AG10803 (cell line): ENCODE results near the gene CREBZF.

Source experiments
- DNase-seq: peaks from one replicate; pipeline ENCODE4 v3.0.0; 2010; ENCODE audit warnings: low read depth
- H3K4me3 ChIP-seq: 2 replicates; pipeline ENCODE4 v1.5.1; 2011; ENCODE audit warnings: mild to moderate bottlenecking, low read length, control low read depth
- TF ChIP-seq, protein P1 (sequence below): conservative IDR thresholded peaks from 2 replicates; pipeline ENCODE4 v1.5.1; 2011; ENCODE audit warnings: mild to moderate bottlenecking, low read length, control low read depth, inconsistent platforms

CREBZF gene, protein sequence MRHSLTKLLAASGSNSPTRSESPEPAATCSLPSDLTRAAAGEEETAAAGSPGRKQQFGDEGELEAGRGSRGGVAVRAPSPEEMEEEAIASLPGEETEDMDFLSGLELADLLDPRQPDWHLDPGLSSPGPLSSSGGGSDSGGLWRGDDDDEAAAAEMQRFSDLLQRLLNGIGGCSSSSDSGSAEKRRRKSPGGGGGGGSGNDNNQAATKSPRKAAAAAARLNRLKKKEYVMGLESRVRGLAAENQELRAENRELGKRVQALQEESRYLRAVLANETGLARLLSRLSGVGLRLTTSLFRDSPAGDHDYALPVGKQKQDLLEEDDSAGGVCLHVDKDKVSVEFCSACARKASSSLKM

DNA sequence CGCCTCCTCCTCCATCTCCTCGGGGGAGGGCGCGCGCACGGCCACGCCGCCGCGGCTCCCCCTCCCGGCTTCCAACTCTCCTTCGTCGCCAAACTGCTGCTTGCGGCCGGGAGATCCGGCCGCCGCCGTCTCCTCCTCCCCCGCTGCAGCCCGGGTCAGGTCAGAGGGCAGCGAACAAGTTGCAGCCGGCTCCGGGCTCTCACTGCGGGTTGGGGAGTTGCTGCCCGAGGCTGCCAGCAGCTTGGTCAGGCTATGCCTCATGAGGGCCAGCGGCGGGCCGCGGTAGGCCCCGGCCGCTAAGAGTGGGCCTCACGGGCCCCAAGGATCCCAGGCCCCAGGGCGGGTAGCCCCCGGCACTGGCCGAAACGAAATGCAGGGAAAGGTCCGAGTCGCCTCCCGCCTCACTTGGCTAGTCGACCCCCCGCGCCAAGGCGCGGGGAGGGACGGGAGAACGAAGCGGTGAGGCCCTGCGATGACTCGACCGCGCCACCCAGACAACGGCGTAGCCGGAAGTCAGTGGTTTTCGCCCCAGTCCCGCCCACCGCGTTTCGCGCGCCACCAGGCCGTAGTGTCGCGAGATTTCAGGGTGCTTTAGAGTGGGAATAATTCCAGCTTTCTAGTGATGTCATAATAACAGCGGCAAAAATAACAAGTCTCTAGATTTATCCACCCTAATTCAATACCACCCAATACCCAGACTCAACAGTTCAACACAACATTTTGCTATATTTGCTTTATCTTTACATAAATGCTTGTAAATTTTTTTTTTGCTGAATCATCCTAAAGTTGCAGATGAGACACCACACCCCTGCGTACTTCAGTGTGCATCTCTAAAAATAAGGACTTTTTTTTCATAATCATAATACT lies at the start of gene CREBZF:
Gene CREBZF, minus strand, starts transcription at position 515 of the 867 bp plus-strand sequence. Its CDS starts 254 bp downstream, at position 261.
- TF ChIP-seq, protein P1, sequence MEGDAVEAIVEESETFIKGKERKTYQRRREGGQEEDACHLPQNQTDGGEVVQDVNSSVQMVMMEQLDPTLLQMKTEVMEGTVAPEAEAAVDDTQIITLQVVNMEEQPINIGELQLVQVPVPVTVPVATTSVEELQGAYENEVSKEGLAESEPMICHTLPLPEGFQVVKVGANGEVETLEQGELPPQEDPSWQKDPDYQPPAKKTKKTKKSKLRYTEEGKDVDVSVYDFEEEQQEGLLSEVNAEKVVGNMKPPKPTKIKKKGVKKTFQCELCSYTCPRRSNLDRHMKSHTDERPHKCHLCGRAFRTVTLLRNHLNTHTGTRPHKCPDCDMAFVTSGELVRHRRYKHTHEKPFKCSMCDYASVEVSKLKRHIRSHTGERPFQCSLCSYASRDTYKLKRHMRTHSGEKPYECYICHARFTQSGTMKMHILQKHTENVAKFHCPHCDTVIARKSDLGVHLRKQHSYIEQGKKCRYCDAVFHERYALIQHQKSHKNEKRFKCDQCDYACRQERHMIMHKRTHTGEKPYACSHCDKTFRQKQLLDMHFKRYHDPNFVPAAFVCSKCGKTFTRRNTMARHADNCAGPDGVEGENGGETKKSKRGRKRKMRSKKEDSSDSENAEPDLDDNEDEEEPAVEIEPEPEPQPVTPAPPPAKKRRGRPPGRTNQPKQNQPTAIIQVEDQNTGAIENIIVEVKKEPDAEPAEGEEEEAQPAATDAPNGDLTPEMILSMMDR, result no peak
- peak; percentile 93 for DNase-seq
- H3K4me3 ChIP-seq, result peak within 1 kb of the TSS; percentile 78

DNA sequence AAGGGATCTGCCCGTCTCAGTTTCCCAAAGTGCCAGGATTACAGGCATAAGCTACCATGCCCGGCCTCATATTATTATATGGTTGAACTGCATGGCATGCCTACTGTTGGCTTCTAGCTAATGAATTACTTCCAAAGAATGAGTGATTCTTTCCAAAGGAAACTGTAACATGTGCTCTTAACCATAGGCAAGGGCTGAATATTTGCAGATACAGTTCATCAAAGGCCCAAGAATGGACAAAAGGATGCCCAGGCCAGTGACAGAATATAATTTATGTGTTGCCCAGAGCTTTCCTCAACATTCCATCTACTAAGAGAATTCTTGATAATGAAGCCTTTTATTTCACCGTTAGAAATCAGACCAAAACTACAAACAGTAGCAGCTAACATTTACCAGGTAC lies 48.0 kb upstream of the CREBZF start:
- no peak overlapping the region for H3K4me3 ChIP-seq
- TF ChIP-seq, protein P1, result no peak
- peak; percentile 26 for DNase-seq

DNA sequence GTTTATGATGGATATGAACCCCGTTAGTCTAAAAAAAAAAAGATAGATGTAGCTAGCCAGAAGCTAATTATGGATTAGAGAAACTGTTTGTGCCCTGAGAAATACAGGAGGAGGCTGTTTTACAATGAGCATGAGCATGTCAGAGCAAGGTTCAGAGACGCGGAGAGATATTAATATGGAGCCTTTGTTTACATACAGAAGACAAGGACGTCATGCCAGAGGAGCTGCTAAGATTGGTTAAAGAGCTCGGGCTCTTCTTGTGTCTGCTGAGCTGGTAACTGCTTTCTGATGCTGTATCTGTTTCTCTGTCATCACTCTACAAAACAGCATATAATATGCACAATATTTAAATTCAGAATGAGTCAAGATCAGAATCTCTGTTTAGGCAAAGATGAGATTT lies 46.0 kb upstream of the CREBZF start:
- no peak overlapping the region for H3K4me3 ChIP-seq
- TF ChIP-seq, protein P1, result no peak
- DNase-seq, result no peak

DNA sequence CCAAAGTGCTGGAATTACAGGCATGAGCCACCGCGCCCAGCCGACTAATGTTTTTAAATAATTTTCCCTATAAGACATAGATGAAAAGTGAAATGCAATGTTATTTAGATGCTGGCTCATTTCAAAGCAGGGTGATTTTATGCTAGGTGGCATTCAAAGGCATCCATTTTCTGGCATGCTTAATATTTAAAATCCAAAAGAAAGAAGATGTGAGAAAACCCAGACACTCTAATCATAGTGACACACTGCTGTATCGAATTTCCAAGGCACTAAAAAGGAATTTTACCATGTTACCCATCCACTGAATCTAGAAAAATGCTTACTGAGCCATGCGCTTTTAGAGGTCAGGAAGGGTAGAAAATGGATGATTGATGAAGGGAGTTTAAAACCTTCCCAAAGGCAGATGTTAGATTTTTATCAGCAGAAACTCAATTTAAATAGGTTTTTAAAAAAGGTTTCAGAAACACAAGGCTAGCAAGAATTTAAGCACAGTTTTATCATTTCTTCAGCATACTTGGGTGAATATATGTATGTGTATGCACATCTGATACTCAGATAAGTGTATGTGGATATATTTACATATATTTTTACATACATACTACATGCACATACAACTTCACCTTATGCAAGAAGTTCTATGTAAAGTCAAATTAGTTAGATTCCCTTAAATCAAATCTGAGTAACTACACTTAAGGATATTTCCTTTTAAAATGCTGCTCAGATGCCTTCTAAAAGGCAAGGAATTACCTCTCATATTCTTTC lies 45.2 kb upstream of the CREBZF start:
- TF ChIP-seq, protein P1, result no peak
- no peak for DNase-seq
- no peak overlapping the region for H3K4me3 ChIP-seq

DNA sequence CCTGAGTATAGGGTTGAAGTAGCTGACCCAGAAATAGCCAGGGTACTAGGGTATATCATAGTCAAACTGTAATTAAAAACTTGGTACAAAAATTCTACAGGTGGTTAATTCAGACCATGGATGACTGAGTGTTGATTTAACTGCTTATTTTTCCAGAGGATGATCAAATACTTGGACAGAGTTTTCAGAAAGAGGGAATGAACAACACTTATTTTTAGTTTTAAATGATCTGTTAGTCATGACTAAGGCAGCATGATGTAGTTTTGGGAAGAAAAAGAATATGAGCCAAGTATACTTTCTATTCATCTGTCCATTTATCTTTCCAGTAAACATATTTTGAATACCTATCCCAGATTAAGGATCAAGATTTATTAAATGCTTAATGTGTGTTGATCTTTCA lies 40.9 kb upstream of the CREBZF start:
- peak; percentile 54 for DNase-seq
- no peak overlapping the region for H3K4me3 ChIP-seq
- TF ChIP-seq, protein P1, result no peak

DNA sequence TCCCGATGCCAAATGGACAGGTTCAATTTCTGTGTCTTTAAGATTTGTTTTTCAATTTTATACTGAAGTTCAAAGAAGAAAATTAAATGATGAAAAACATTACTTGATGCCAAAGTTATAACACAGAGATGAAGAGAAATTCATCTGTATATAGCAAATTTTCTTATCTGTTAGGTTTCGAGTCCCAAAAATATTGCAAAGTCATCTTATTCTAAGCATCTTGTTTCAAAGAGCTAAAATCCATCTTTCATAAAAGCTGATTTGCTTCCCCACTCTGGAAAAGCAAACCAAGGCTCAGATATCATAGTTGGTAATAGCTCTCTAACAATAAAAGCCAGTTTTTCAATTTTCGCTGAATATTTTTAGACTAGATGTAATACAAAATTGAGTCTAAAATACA lies 40.0 kb upstream of the CREBZF start:
- DNase-seq, result no peak
- TF ChIP-seq, protein P1, result no peak
- H3K4me3 ChIP-seq, result no peak overlapping the region
